GM19468 (cell line): ENCODE measurements around the gene GARIN5A.

Source experiments
- ATAC-seq: cut with Tn5 transposase; IDR thresholded peaks from one replicate; pipeline ENCODE4 v1.9.1; 2021; ENCODE audit warnings: mild to moderate bottlenecking, moderate library complexity, moderate number of reproducible peaks; ENCODE audit not compliant: unreplicated experiment; ENCODE audit errors: extremely low read depth

Gene GARIN5A

GRCh38 chr19:50437862-50438449 lies 38.7 kb downstream of the GARIN5A start:
- ATAC-seq, result no peak

GRCh38 chr19:50435627-50436026 lies 41.0 kb downstream of the GARIN5A start:
- no peak for ATAC-seq

GRCh38 chr19:50435221-50435620 lies 41.4 kb downstream of the GARIN5A start:
- no peak for ATAC-seq

- ATAC-seq, result no peak
Measured at GRCh38 chr19:50434525-50434924, 42.1 kb downstream of the GARIN5A start.

GRCh38 chr19:50433201-50434180 lies 43.2 kb downstream of the GARIN5A start:
- no peak for ATAC-seq

- no peak for ATAC-seq
Measured at GRCh38 chr19:50432221-50433028, 44.2 kb downstream of the GARIN5A start, which contains the start of gene MYBPC2. Gene MYBPC2 (plus strand): TSS chr19:50432892. CDS start chr19:50432954, 62 bp downstream.

GRCh38 chr19:50431343-50432220 lies 45.1 kb downstream of the GARIN5A start:
- no peak for ATAC-seq

- ATAC-seq, result no peak
Measured at GRCh38 chr19:50430888-50431342, 45.7 kb downstream of the GARIN5A start.

GRCh38 chr19:50428772-50429463 lies 47.7 kb downstream of the GARIN5A start:
- ATAC-seq, result no peak

- no peak for ATAC-seq
Measured at GRCh38 chr19:50427997-50428425, 48.6 kb downstream of the GARIN5A start.

GRCh38 chr19:50427318-50427925 lies 49.2 kb downstream of the GARIN5A start:
- no peak for ATAC-seq

- no peak for ATAC-seq
Measured at GRCh38 chr19:50425581-50425980, 51.1 kb downstream of the GARIN5A start.

- ATAC-seq, result no peak
Measured at GRCh38 chr19:50423279-50424113, 53.2 kb downstream of the GARIN5A start.

GRCh38 chr19:50422397-50423278 lies 54.0 kb downstream of the GARIN5A start:
- no peak for ATAC-seq

- no peak for ATAC-seq
Measured at GRCh38 chr19:50420808-50421207, 55.8 kb downstream of the GARIN5A start.

GRCh38 chr19:50420127-50420526 lies 56.5 kb downstream of the GARIN5A start:
- no peak for ATAC-seq
